H9 (cell line): ENCODE data around the gene LRIT1. TPM values are rescaled to one million over a fixed set of nuclear protein-coding genes. Genes with fewer than 3 reads are reported as not detected.

Experiments used
- DNase-seq: peaks from one replicate; pipeline ENCODE4 v3.0.0-alpha.2; 2017
- H2AFZ ChIP-seq: one replicate; pipeline ENCODE4 v1.6.1; 2013; ENCODE audit warnings: mild to moderate bottlenecking, low read length, control low read depth, moderate library complexity
- H2AK5ac ChIP-seq: 2 replicates; pipeline ENCODE4 v1.6.1; 2013; ENCODE audit warnings: low read length, control low read depth, mixed read lengths; ENCODE audit not compliant: insufficient read length
- H2BK120ac ChIP-seq: one replicate; pipeline ENCODE4 v1.6.1; 2013; ENCODE audit warnings: low read depth, mild to moderate bottlenecking, low read length, control low read depth, inconsistent platforms; ENCODE audit not compliant: poor library complexity, severe bottlenecking
- H2BK12ac ChIP-seq: 2 replicates; pipeline ENCODE4 v1.6.1; 2013; ENCODE audit warnings: low read length, control low read depth, mixed read lengths, low read depth; ENCODE audit not compliant: insufficient read length
- H2BK15ac ChIP-seq: 2 replicates; pipeline ENCODE4 v1.6.1; 2013; ENCODE audit warnings: low read depth, low read length, control low read depth
- H2BK20ac ChIP-seq: one replicate; pipeline ENCODE4 v1.6.1; 2013; ENCODE audit warnings: low read depth, mild to moderate bottlenecking, low read length, control low read depth, inconsistent platforms; ENCODE audit not compliant: poor library complexity, severe bottlenecking
- H2BK5ac ChIP-seq: 2 replicates; pipeline ENCODE4 v1.6.1; 2013; ENCODE audit warnings: low read length, control low read depth, mixed read lengths; ENCODE audit not compliant: insufficient read length
- H3K14ac ChIP-seq: 2 replicates; pipeline ENCODE4 v1.6.1; 2013; ENCODE audit warnings: low read length, control low read depth; ENCODE audit not compliant: insufficient read depth
- H3K18ac ChIP-seq: 2 replicates; pipeline ENCODE4 v1.6.1; 2013; ENCODE audit warnings: low read depth, mild to moderate bottlenecking, mixed read lengths, low read length, control low read depth; ENCODE audit not compliant: insufficient read length
- H3K23ac ChIP-seq: 2 replicates; pipeline ENCODE4 v1.6.1; 2013; ENCODE audit warnings: low read length, control low read depth, mixed read lengths, low read depth; ENCODE audit not compliant: insufficient read length
- H3K23me2 ChIP-seq: 2 replicates; pipeline ENCODE4 v1.6.1; 2013; ENCODE audit warnings: low read depth, mild to moderate bottlenecking, mixed read lengths, low read length, control low read depth; ENCODE audit not compliant: insufficient read length, poor library complexity, severe bottlenecking
- H3K27ac ChIP-seq: 2 replicates; pipeline ENCODE4 v1.5.1; 2013; ENCODE audit warnings: low read length, control low read depth, mixed read lengths, low read depth; ENCODE audit not compliant: insufficient read length
- H3K27me3 ChIP-seq: 2 replicates; pipeline ENCODE4 v1.6.1; 2013; ENCODE audit warnings: low read length, control low read depth, inconsistent platforms; ENCODE audit not compliant: insufficient read depth
- H3K4ac ChIP-seq: 2 replicates; pipeline ENCODE4 v1.6.1; 2013; ENCODE audit warnings: low read depth, mild to moderate bottlenecking, control low read depth, inconsistent platforms, low read length, moderate library complexity
- H3K4me1 ChIP-seq: 2 replicates; pipeline ENCODE4 v1.6.1; 2013; ENCODE audit warnings: low read length, control low read depth, inconsistent platforms; ENCODE audit not compliant: insufficient read depth
- H3K4me2 ChIP-seq: 2 replicates; pipeline ENCODE4 v1.6.1; 2013; ENCODE audit warnings: low read length, control low read depth, mixed read lengths; ENCODE audit not compliant: insufficient read length, insufficient read depth
- H3K56ac ChIP-seq: 2 replicates; pipeline ENCODE4 v1.6.1; 2013; ENCODE audit warnings: low read depth, mild to moderate bottlenecking, mixed read lengths, low read length, control low read depth; ENCODE audit not compliant: insufficient read length
- H3K79me1 ChIP-seq: 2 replicates; pipeline ENCODE4 v1.6.1; 2013; ENCODE audit warnings: low read depth, mild to moderate bottlenecking, moderate library complexity, low read length, control low read depth, inconsistent platforms; ENCODE audit not compliant: insufficient read depth, poor library complexity, severe bottlenecking
- H3K79me2 ChIP-seq: 2 replicates; pipeline ENCODE4 v1.6.1; 2013; ENCODE audit warnings: low read length, control low read depth, inconsistent platforms; ENCODE audit not compliant: insufficient read depth
- H3K9ac ChIP-seq: 2 replicates; pipeline ENCODE4 v1.6.1; 2013; ENCODE audit warnings: low read length, control low read depth, mixed read lengths; ENCODE audit not compliant: insufficient read length; ENCODE audit errors: extremely low read depth
- H3K9me3 ChIP-seq: one replicate; pipeline ENCODE4 v1.6.1; 2013; ENCODE audit warnings: low read depth, low read length, inconsistent platforms; ENCODE audit not compliant: control insufficient read depth
- H3T11ph ChIP-seq: one replicate; pipeline ENCODE4 v1.6.1; 2013; ENCODE audit warnings: mild to moderate bottlenecking, low read length, control low read depth, inconsistent platforms
- H4K20me1 ChIP-seq: one replicate; pipeline ENCODE4 v1.6.1; 2013; ENCODE audit not compliant: control insufficient read depth, insufficient read length, insufficient read depth
- H4K5ac ChIP-seq: 2 replicates; pipeline ENCODE4 v1.6.1; 2013; ENCODE audit warnings: low read depth, mild to moderate bottlenecking, mixed read lengths, low read length, control low read depth; ENCODE audit not compliant: insufficient read length
- H4K8ac ChIP-seq: replicated peaks from 2 replicates; pipeline ENCODE4 v1.6.1; 2013; ENCODE audit warnings: low read length, control low read depth, mixed read lengths, low read depth; ENCODE audit not compliant: insufficient read length
- H4K91ac ChIP-seq: 2 replicates; pipeline ENCODE4 v1.6.1; 2013; ENCODE audit warnings: low read depth, mild to moderate bottlenecking, moderate library complexity, mixed read lengths, low read length, control low read depth; ENCODE audit not compliant: insufficient read length
- H3K27ac Mint-ChIP-seq, 3 experiments: 2 replicates in 2 of 3; 3 replicates in 1 of 3; pipeline ENCODE4 v1.8.0; 2020 to 2021; ENCODE audit warnings: mixed read lengths in 3 of 3, mild to moderate bottlenecking in 1 of 3, moderate library complexity in 1 of 3
- H3K27me3 Mint-ChIP-seq: 2 replicates; pipeline ENCODE4 v1.8.0; 2021; ENCODE audit warnings: low read depth, mild to moderate bottlenecking, moderate library complexity, mixed read lengths
- H3K36me3 Mint-ChIP-seq, 3 experiments: 2 replicates in 2 of 3; 3 replicates in 1 of 3; pipeline ENCODE4 v1.8.0; 2020 to 2021; ENCODE audit warnings: low read depth in 3 of 3, mixed read lengths in 3 of 3; ENCODE audit not compliant: insufficient read depth in 1 of 3
- H3K4me1 Mint-ChIP-seq, 2 experiments: 2 replicates each; pipeline ENCODE4 v1.8.0; 2020; ENCODE audit warnings: mixed read lengths in 2 of 2
- H3K4me3 Mint-ChIP-seq, 2 experiments: 2 replicates in 1 of 2; 3 replicates in 1 of 2; pipeline ENCODE4 v1.8.0; 2020 to 2021; ENCODE audit warnings: mild to moderate bottlenecking in 2 of 2, mixed read lengths in 2 of 2, moderate library complexity in 1 of 2
- H3K9me3 Mint-ChIP-seq, 2 experiments: 2 replicates in 1 of 2; 3 replicates in 1 of 2; pipeline ENCODE4 v1.8.0; 2020; ENCODE audit warnings: mild to moderate bottlenecking in 2 of 2, mixed read lengths in 2 of 2, moderate library complexity in 1 of 2
- CTCF ChIP-seq: fragments of 200-600 bp; sonication (generic); conservative IDR thresholded peaks from 3 replicates; pipeline ENCODE4 v1.8.0; 2021; ENCODE audit warnings: antibody characterized with exemption, mild to moderate bottlenecking
- WGBS: extraction: QIAGEN DNeasy Blood & Tissue Kit; methylation state at CpG from one replicate; pipeline ENCODE4 v1.1.7; 2013; ENCODE audit warnings: missing lambda C conversion rate, low lambda C conversion rate, mixed read lengths; ENCODE audit not compliant: insufficient read length; ENCODE audit errors: extremely low coverage; 5-methylcytosine and 5-hydroxymethylcytosine counted together
- total RNA-seq: library from RNA; stranded (reverse); gene quantifications from 2 replicates; pipeline ENCODE4 v1.2.1, GENCODE V29; 2021

LRIT1 gene
- total RNA-seq, 1 experiment from 2014 or later, result not detected

GRCh38 chr10:84237199-84238051 lies 3.9 kb downstream of the LRIT1 start:
- H4K91ac ChIP-seq, result no peak overlapping the region
- H3T11ph ChIP-seq, result no peak overlapping the region
- H2BK120ac ChIP-seq, result no peak overlapping the region
- H3K4me1 ChIP-seq, result no peaks in the 10 kb centered on the region
- no CpG with 5 or more reads among the region's 52 CpGs for WGBS
- peaks cover 42% of the 10 kb centered on the region for H3K27me3 Mint-ChIP-seq
- no peak overlapping the region for H3K14ac ChIP-seq
- no peak overlapping the region for H3K4ac ChIP-seq
- no peaks in the 10 kb centered on the region; a peak in 1 of 5 replicates for H3K9me3 Mint-ChIP-seq
- H3K9ac ChIP-seq, result no peak overlapping the region
- H3K27me3 ChIP-seq, result peaks cover 3% of the 10 kb centered on the region; the same call in 1 of the 2 replicates
- H3K23me2 ChIP-seq, result no peaks in the 10 kb centered on the region
- H3K27ac Mint-ChIP-seq, result no peak overlapping the region
- peak; percentile 93 for TF ChIP-seq CTCF
- no peaks in the 10 kb centered on the region for H3K79me1 ChIP-seq
- H2BK12ac ChIP-seq, result no peak overlapping the region
- H2BK20ac ChIP-seq, result no peak overlapping the region
- no peak overlapping the region for H3K23ac ChIP-seq
- H3K36me3 Mint-ChIP-seq, result no peaks in the 10 kb centered on the region
- no peak overlapping the region for H2BK5ac ChIP-seq
- no peaks in the 10 kb centered on the region for H4K20me1 ChIP-seq
- no peak overlapping the region for H4K8ac ChIP-seq
- no peak overlapping the region for H4K5ac ChIP-seq
- no peak overlapping the region for H3K4me3 Mint-ChIP-seq
- no peak overlapping the region for H2BK15ac ChIP-seq
- H2AK5ac ChIP-seq, result no peak overlapping the region
- no peaks in the 10 kb centered on the region for H3K9me3 ChIP-seq
- H3K4me2 ChIP-seq, result no peak overlapping the region
- no peaks in the 10 kb centered on the region for H3K79me2 ChIP-seq
- peak; percentile 88 for DNase-seq
- H2AFZ ChIP-seq, result no peak overlapping the region
- no peak overlapping the region for H3K27ac ChIP-seq
- H3K18ac ChIP-seq, result no peak overlapping the region
- no peak overlapping the region for H3K56ac ChIP-seq
- peaks cover 4% of the 10 kb centered on the region in 2 experiments; a peak in 3 of 4 replicates for H3K4me1 Mint-ChIP-seq
